Effector CD4-positive, alpha-beta T cell (primary cell): ENCODE results near the gene C1orf167. TPM values are rescaled to one million over a fixed set of nuclear protein-coding genes. Genes with fewer than 3 reads are reported as not detected.
A peak's percentile ranks its signal among the peaks of the same experiment; 100 is the strongest.

ENCODE experiments used
- DNase-seq: peaks from one replicate; pipeline ENCODE4 v3.0.0-alpha.2; 2020
- total RNA-seq: gene quantifications from one replicate; lab custom pipeline; 2026; lab: John Stamatoyannopoulos, UW

Gene C1orf167, protein sequence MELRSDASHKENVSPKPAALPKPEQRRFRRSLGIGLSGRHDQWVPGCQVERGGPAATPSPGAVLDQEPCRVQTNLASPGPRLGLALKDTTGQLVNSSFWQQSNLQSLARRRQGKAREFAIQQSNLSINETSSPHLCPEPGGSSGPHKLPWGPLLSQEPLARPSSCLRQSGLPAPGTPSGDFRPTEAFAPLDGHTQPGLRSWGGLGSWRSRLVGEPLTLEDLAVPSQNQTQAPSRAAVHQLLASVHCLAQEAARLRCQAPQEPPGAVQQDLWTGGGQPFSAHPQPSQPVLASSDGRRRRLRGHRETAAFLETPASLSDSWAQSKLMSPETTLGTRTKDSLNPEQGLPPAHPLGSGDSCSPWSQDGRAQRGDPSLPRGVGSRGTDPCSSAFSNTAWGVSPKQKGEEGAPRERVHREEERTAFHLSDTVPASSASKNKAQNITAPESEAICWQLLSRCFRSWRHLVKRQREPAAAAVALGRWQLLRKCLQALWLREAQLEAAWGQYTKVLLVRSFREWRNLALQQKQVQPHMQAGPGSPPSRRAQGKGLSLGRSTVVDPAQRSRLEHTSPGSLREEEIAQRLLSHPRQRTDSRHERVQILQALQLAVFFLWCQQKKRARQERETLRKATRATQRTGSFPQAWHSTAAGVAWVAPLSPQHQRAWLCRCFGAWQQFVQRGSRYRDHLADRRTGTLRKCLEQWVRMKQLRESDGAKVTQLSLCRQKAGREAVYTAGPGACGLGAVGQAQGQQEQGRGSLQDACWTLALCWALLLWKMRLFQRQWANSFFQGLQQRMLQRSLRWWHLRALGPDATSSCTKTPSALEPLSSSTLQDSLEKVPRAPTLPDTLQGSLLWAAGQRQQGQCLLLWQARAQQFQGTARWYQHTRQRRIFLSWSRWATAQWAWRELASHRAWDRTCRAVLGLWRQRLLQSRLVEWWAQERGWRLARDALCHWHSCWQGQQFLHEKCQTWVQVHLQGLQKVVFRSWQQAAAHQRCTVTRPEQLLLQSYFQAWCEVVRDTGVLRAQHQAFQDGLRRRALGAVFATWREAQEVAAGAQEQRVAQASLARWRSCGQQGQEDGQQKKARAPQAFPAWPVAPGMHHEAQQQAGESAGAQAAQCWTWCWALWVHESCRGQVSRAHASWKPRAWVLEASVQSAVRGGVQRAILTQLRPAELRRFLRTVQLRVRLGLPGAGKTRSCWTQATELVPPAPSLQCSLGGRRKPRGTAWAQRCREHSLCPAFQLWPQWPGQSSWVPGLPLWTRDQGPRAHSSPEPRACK (N-terminal part only)
- total RNA-seq: not detected

DNA sequence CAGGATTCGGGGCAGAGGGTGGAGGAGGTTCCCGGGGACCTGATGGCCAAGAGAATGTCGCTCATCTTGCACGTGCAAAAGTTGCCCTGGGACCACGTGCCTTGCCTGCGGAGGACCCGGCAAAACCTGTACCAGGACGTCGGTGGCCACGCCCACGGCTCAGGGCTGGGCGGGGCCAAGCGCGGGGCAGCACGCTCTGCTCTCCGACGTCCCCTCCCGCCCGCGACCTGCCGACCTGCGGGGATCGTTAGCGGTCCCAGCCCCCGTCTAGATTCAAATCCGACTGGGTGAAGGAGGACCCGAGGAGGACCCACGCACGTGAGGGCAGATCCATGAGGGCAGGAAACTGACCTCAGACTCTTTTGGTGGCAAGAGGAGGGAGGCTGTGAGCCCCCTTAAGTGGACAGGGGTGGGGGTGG, at the start of gene C1orf167:
Gene C1orf167, plus strand, starts transcription at position 206 of the 419 bp plus-strand sequence. CDS start 2,208 bp downstream, outside the sequence.
- DNase-seq: no peak

DNA sequence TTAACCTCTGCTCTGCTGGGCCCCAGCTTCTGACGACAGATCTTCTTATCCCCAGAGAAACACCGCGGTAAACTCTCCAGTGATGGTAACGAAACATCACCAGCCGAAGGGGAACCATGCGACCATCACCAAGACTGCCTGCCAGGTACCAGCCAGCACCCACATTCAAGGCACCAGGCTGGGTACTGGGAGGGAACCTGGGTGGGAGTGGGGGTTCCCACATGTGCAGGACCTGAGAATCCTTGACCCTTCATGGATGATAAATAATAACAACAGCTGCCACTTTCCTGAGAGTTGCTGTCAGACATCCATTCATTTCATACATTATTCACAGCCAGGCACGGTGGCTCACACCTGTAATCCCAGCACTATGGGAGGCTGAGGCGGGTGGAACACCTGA, 49.7 kb upstream of the C1orf167 start:
- DNase-seq: no peak

DNA sequence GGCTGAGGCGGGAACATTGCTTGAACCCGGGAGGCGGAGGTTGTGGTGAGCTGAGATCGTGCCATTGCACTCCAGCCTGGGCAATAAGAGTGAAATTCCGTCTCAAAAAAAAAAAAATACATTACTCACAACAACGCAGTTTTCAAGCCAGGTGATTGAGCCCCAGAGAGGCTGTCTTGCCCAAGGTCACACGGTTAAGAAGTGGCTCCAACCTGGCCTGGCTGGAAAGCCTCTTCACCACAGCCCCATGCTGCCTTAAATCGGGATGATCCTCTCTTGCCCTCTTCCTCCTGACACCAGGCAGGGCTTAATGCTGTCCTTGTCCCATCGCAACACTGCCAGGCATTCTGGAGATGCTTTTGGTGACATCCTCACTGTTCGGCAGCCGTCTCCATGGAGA, 48.9 kb upstream of the C1orf167 start:
- no peak for DNase-seq

DNA sequence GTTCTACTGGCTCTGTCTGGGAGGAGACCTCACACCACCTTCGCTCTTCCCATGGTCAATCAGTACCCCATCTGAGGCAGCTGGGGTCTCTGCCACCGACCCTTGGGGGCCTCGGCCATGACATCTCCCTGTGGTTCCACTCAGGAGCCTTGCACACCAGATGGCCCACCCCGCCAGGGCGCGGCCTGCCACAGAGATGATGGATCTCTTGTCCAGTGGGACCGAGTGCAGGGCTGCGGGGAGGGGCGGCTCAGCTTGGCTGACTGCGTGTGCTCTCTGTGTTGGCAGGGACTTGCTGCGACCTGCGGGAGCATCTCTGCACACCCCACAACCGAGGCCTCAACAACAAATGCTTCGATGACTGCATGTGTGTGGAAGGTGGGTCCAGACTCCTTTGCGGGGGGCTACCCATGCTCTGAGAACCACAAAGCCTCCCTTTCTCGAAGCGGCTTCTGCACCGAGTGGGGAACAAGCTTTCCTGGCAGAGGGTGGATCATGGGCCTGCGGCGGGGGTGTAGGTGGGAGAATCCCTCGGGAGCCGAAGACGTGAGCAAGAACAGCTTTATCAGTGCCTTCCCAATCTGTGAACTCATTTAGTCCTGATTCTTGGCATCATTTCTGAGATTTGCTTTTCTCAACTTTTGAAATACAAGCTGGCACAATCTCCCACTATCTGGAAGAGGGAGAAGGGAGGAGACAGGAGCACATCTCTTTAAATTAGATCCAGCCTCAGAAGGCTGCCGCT, 47.0 kb upstream of the C1orf167 start:
- DNase-seq: no peak

DNA sequence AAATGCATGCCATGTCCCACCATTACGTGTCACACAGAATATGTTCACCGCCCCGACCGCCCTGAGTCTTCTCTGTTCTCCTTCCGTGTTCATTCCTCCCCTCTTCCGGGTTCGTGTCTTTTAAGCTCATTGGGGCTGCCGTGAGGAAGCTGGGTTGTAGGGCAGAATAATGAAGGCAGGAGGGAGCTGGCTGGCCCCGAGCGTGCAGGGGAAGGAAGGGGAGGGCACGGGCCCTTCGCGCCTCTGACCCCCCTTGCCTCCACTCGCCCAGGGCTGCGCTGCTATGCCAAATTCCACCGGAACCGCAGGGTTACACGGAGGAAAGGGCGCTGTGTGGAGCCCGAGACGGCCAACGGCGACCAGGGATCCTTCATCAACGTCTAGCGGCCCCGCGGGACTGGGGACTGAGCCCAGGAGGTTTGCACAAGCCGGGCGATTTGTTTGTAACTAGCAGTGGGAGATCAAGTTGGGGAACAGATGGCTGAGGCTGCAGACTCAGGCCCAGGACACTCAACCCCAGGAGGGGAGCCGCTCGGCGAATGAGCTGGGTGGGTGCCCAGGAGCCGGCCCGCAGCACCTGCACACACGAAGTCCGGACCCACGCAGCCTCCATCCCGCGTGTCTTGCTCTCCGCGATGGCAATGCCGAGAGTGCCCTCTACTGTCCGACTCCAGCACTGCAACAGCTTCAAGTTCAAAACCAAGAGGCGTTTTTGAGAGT, 42.5 kb upstream of the C1orf167 start:
- DNase-seq: peak; percentile 82

DNA sequence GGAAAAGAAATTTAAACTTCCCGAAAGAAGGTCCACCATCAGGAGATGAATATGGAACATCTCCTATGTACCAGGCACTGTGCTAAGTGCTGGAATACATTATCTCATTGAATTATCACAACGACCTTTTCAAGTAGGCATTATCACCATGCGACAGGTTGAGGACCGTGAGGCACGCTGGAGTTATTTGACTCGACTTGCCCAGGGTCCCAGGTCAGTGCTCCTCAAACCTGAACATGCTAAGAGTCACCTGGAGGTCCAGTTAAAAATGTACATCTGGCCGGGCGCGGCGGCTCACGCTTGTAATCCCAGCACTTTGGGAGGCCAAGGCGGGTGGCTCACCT, 42.0 kb upstream of the C1orf167 start:
- DNase-seq: no peak

DNA sequence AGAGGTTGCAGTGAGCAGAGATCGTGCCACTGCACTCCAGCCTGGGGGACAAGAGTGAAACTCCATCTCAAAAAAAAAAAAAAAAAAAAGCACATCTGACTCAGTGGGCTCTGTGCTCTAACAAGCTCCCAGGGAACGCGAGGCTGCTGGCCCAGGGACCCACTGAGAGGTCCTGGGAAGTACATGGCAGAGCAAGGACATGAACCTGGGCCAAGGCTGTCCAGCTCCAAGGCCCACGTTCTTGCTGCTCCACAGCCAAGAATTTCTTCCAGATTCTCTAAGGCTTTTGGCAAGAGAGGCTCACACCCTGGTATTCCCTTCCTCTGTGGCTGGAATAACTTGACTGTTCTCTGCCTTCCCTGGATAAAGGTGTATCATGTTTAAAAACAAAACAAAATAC, 41.5 kb upstream of the C1orf167 start:
- DNase-seq: no peak

DNA sequence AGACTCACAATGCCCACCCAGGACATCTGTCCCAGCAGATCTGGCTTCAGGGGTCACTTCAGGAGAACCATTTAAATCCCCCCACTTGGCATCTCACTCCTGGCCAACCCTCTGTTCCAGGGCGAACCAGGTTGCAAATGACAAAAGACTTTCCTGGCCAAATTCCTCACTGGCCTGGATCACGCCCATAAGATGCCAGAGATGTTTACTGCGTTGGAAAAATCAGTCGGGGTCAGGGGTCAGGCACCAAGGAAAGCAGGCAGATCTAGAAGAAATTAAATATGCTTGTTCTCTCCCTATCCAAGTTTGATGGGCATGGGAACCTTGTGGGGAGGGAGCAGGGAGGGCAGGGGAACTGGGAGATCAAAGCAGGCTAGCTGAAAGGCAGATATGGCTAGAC, 40.7 kb upstream of the C1orf167 start:
- no peak for DNase-seq

DNA sequence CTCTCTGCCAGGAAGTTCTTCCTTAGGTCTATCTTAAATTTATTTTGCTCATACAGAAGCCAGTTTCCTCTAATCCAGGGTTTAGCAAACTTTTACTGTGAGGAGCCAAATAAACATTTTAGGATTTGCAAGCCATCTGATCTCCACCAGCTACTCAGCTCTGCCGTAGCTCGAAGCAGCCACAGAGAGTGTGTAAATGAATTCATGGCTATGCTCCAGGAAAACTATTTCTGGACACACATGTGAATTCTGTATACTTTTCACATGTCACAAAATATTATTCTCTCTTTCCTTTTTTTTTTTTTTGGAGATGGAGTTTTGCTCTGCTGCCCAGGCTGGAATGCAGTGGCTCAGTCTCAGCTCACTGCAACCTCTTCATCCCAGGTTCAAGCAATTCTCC, 39.5 kb upstream of the C1orf167 start:
- no peak for DNase-seq

DNA sequence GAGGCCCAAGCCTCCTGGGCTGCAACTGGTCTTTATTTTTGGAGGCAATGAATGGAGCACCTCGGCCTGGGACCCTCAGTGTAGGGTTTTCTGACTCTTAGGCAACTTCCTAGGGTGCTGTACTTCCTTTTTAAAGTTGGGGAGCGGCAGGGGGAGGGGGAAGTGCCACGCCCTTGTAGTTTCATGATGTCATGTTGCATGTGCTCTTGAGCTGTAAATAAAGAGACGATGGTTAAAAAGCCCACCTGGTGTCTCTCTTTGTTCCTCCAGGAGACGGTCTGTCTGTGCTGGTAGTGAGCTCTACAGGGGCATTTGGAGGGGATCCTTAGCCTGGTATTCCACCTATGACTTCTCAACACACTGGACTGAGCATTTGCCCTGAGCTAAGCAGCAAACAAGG, 36.4 kb upstream of the C1orf167 start:
- no peak for DNase-seq

DNA sequence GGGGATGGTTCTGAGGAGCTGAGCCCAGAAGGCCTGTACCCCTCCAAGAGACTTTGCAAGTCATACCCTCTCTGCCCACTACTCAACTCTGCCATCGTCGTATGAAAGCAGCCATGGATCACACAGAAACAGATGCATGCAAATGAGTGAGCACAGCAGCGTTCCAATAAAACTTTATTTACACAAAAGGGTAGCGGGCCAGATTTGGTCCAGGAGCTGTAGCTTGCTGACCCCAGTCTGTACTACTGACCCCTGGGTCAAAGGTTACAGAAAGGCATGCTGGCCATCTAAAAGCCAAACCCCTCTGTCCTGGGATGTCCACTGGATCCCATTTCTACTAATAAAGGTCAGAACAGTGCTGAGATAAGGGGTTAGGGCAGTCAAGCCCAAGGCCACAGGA, 34.9 kb upstream of the C1orf167 start:
- DNase-seq: no peak

DNA sequence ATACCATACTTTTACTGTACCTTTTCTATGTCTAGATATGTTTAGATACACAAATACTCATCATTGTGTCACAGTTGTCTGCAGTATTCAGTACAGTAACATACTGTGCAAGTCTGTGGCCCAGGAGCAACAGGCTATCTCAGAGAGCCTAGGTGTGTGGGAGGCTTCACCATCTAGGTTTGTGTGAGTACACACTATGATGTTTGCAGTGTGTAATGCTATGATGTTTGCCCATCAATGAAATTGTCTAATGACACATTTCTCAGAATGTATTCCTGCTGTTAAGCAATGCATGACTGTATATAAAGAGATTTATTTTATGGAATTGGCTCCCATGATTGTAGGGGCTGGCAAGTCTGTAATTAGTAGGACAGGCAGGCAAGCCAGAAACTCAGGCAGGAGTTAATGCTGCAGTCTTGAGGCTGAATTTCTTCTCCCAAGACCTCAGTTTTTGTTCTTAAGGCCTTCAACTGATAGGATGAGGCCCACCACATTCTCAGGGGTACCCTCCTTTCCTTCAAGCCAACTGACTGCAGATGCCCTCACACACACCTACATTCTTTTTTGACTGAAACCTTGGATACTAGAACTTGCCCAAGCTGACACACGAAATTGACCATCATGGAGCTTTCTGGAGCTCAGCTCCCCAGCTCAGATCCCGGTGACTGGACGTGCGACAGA, 33.7 kb upstream of the C1orf167 start:
- DNase-seq: no peak

DNA sequence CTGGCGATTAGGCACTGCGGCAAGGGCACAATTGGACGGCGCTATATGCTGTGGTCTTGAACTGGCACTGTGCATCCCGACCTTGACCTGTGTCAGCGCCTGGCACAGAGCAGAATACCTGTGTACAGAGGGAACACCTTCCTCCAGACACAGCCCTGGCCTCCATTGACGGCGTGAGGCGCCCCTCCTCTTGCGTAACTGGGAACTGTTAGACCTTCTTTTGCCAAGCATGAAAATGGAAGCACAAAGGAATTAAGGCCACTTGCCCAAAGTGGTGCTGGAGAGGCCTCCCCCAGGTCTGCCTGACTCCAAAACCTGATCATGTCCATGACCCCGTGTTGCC, 32.9 kb upstream of the C1orf167 start:
- DNase-seq: no peak

DNA sequence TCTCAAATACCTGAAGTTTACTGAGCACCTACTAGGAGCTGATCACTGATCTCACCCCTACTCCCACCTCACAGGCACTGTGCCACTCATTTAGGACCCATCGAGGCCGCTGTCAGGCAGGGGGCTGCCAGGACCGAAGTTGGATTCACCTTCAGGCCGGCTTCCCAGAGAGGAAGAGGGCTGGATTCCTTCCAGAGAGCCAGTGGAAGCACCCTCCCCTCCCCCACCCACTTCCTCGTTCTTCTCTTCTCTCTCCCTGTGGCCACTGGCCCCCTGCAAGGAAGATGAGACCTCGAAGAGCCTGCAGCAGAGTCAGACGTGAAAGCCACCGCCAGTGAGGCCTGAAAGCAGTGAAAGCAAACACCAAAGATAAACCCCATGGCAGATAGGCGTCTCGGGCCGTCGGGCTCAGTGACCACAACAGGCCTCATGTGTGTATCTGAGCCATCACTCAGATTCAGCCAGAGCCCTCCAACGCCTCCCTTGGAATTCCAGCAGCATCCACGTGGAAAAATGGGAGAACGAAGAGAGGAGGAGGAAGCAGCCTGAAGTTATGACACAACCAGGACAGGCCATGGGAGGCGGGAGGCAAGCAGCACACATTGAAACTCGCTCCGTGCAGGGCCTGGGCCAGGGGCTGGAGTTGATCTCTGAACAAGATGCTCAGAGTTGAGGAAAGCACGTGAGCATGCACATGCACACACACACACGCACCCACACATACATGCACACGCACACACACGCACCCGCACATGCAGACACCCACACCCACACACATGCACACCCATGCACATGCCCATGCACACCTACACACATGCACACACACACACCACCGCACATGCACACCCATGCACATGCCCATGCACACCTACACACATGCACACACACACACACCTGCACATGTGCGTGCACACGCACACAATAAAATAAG, 32.2 kb upstream of the C1orf167 start:
- no peak for DNase-seq

DNA sequence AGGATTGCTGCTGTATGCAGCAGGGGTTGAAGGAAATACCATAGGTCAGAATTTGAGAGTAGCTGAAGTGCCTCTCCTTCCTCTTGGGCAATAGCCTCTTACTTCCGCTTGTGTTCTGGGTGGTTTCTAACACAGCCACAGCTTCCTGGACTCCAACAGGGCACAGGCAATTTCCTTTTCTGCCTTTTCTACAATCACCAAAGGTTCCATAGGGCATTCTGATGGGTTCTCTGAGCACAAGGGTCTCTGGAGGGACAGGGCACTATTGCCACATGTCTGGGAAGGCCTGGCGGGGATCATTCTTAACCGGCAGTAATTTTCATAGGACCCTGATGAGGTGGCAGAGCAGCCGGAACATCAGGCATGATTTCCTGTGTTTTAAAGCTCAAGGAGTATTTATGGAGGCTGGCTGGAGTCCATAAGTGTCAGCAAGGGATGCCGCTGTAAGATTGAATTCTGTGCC, 31.5 kb upstream of the C1orf167 start:
- DNase-seq: no peak

DNA sequence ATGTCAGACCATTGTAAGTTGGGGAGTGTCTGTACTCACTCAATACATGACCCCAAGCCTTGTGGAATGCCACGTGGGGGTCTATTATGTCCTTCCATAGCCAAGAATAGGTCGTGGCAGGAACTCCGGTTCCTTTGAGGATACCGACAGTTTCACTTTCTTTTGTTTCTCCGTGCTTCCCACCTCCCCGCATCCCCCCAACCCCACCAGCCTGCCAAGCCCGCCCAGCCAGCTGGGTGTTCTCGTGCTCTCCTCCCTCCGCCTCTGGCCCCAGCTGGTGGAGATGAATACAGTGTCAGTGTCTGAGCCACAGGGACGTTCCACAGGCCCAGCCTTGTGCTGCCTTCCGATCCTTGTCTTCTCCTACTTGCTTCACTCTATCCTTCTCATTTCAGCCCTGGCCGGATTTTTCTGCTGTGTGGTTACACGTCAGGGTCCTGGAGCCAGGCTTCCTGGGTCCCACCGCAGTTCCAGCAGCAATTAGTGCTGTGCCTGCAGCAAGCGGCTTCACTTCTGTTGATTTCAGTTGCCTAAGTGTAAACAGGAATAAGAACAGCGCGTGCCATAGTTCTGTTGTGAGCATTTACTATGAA, 30.2 kb upstream of the C1orf167 start:
- DNase-seq: no peak

DNA sequence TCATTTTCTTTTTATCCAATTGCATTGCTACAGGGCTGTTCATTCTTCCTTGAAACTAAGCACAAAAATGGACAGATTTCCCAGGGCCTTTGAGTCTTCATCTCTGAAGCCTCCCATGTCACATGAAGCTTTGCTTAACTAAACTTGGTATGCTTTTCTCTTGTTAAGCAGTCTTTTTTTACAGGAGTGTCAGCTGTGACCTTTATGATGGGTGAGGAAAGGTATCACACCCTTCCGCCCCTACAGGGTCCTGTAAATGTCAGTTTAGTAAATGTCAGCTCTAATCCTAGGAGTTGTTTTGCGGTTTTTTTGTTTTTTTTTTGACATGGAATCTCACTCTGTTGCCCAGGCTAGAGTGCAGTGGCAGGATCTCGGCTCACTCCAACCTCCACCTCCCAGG, 28.7 kb upstream of the C1orf167 start:
- DNase-seq: no peak

DNA sequence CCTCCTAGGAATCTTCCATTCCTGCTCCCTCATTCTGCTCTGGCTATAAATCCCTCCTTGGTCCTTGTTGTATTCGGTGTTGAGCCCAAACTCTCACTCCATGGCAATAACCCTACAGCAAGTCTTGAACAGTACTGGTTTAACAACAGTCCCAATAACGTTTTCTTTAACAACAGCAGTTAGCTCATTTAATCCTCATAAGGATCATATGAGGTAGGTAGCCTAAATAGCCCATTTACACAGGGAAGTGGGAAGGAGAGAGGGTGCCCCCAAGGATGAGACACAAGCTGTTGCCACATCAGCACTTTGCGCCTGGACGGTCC, 26.5 kb upstream of the C1orf167 start:
- no peak for DNase-seq

DNA sequence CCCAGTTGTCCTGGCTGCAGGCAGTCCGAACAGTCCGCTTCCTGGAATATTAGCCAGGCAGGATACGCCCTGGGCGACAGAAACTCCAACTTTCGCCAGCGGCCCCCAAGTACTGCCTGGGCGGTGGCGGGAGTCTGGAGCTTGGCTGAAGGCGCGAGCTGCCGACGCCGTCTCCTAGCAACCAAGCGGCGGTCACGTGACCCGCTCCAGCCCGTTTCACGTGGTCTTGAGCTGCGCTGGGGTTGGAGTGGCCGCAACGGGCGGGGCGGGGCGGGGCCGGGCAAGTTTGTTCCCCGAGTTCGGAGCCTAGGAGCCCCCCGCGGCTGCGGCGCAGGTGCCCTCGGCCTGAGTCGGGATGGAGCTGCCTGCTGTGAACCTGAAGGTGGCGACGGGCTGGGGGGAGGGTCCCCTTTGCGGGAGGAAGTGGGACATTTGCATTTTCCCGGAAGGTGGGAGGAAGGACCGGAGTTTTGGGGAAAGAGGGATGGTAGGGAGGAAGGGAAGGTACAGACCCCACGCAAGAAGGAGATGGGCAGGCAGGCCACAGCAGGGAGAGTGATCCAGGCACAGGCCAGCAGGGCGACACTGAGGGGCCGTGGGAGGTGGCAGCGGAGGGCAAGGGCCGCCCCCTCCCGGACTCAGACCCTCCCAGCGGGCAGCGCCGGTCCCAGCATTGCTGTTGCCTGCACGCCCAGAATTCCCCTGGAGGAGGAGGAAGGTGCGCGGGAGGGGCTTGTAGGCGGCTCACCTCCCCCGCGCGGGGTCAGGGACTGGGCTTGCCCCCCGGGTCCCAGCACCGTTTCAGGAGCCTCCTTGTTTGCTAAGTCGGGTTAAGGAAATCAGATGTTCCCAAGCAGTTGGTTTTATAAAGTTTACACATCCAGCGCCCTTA, 25.9 kb upstream of the C1orf167 start, which contains the start of gene AGTRAP:
Gene AGTRAP, plus strand, starts transcription at position 283 of the 892 bp plus-strand sequence. Its CDS starts 73 bp downstream, at position 356.
- DNase-seq: peak; percentile 86
